Karpas-422 (cell line): ENCODE results near the gene COPS6. TPM values are rescaled to one million over a fixed set of nuclear protein-coding genes. Genes with fewer than 3 reads are reported as not detected.
A peak's percentile ranks its signal among the peaks of the same experiment; 100 is the strongest.

ENCODE experiments used
- DNase-seq: peaks from one replicate; pipeline ENCODE4 v3.0.0-alpha.2; 2015
- H2AFZ ChIP-seq: fragments of 200-600 bp; sonication (generic); 2 replicates; pipeline ENCODE4 v1.6.1; 2014; ENCODE audit warnings: antibody characterized with exemption, low read length, mixed read lengths
- H3K27ac ChIP-seq: fragments of 200-600 bp; sonication (generic); 2 replicates; pipeline ENCODE4 v1.5.1; 2014; ENCODE audit warnings: mild to moderate bottlenecking, low read length, moderate library complexity
- H3K27me3 ChIP-seq: fragments of 200-600 bp; sonication (generic); 2 replicates; pipeline ENCODE4 v1.6.1; 2014; ENCODE audit warnings: low read length, mixed read lengths
- H3K36me3 ChIP-seq: fragments of 200-600 bp; sonication (generic); 2 replicates; pipeline ENCODE4 v1.6.1; 2014; ENCODE audit warnings: low read length, mixed read lengths; ENCODE audit not compliant: insufficient read depth
- H3K4me1 ChIP-seq: fragments of 200-600 bp; sonication (generic); 2 replicates; pipeline ENCODE4 v1.6.1; 2014; ENCODE audit warnings: mild to moderate bottlenecking, low read length, mixed read lengths
- H3K4me2 ChIP-seq: fragments of 200-600 bp; sonication (generic); 2 replicates; pipeline ENCODE4 v1.6.1; 2014; ENCODE audit warnings: low read length, low read depth, mild to moderate bottlenecking; ENCODE audit not compliant: poor library complexity, severe bottlenecking
- H3K4me3 ChIP-seq: fragments of 200-600 bp; sonication (generic); 2 replicates; pipeline ENCODE4 v1.5.1; 2014; ENCODE audit warnings: mild to moderate bottlenecking, antibody characterized with exemption, low read length, mixed read lengths
- H3K79me2 ChIP-seq: fragments of 200-600 bp; sonication (generic); 2 replicates; pipeline ENCODE4 v1.6.1; 2014; ENCODE audit warnings: mild to moderate bottlenecking, low read length, mixed read lengths
- H3K9ac ChIP-seq: fragments of 200-600 bp; sonication (generic); 2 replicates; pipeline ENCODE4 v1.6.0; 2014; ENCODE audit warnings: low read length
- H3K9me2 ChIP-seq: fragments of 200-600 bp; sonication (generic), shearing (Covaris generic); replicated peaks from 2 replicates; pipeline ENCODE4 v1.6.0; 2014; ENCODE audit warnings: mild to moderate bottlenecking, low read length, moderate library complexity; ENCODE audit not compliant: insufficient read depth
- H3K9me3 ChIP-seq: fragments of 300-700, 200-600 bp; sonication (generic); 2 replicates; pipeline ENCODE4 v1.6.1; 2014; ENCODE audit warnings: low read length, mixed read lengths
- H4K20me1 ChIP-seq: fragments of 200-600 bp; sonication (generic); 2 replicates; pipeline ENCODE4 v1.6.1; 2014; ENCODE audit warnings: mild to moderate bottlenecking, antibody characterized with exemption, low read length, low read depth; ENCODE audit not compliant: insufficient read depth
- total RNA-seq: library from RNA; depleted of rRNA; stranded (reverse); fragments of >200 nt; shearing (Covaris generic); gene quantifications from 2 replicates; pipeline ENCODE4 v1.2.3, GENCODE V29; 2014; ENCODE audit warnings: low replicate concordance

Gene COPS6
- total RNA-seq, 1 experiment from 2014 or later, result 52.7 TPM

DNA sequence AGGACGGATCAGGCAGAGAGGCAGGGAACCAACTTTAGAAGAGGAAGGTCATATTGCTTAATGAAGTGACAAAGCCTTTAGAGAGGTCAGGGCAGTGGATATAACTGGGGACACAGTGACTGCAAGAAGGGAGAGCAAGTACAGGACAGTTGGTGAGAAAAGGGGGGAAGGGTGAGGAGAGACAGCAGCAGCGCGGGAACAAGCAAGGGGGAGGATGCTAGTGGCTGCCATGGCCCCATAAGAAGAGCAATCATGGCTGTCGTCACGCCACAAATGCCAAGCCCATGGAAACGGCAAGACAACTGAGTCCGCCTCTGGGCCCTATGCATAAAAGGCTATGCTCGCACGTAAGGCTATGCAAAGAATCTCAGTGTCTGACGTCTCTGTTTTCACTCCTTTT, 16.3 kb upstream of the COPS6 start:
- Histone ChIP-seq H3K4me1 (no peaks in the 10 kb centered on the region), H3K79me2 (peaks cover 15% of the 10 kb centered on the region), H3K9ac (no peak overlapping the region), H3K9me3 (peaks cover 36% of the 10 kb centered on the region), H4K20me1 (no peaks in the 10 kb centered on the region), H3K27me3 (no peaks in the 10 kb centered on the region), H2AFZ (no peak overlapping the region), H3K27ac (no peak overlapping the region), H3K9me2 (no peaks in the 10 kb centered on the region), H3K36me3 (peaks cover 81% of the 10 kb centered on the region), H3K4me2 (no peak overlapping the region), H3K4me3 (no peak overlapping the region)
- DNase-seq, result no peak

DNA sequence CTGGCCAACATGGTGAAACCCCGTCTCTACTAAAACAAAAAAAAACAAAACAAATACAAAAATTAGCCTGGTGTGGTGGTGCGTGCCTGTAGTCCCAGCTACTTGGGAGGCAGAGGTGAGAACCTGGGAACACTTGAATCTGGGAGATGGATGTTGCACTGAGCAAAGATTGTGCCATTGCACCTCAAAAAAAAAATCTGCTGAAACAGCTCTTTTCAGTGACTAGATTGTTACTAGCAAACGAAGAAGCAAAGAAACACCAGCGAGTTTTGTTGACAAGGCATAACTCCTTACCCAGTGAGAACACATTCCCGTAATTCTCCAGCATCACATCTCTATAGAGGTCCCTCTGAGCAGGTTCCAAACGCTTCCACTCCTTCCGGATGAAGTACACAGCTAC, 13.9 kb upstream of the COPS6 start:
- H3K79me2 ChIP-seq, result peaks cover 35% of the 10 kb centered on the region
- H4K20me1 ChIP-seq, result no peaks in the 10 kb centered on the region
- peaks cover 36% of the 10 kb centered on the region for H3K9me3 ChIP-seq
- no peak overlapping the region for H3K27ac ChIP-seq
- H3K9me2 ChIP-seq, result no peaks in the 10 kb centered on the region
- no peaks in the 10 kb centered on the region for H3K27me3 ChIP-seq
- H3K4me2 ChIP-seq, result no peak overlapping the region
- no peak overlapping the region for H2AFZ ChIP-seq
- H3K4me3 ChIP-seq, result no peak overlapping the region
- peaks cover 93% of the 10 kb centered on the region for H3K36me3 ChIP-seq
- H3K4me1 ChIP-seq, result no peaks in the 10 kb centered on the region; the same call in 1 of the 2 replicates
- no peak for DNase-seq
- H3K9ac ChIP-seq, result no peak overlapping the region

DNA sequence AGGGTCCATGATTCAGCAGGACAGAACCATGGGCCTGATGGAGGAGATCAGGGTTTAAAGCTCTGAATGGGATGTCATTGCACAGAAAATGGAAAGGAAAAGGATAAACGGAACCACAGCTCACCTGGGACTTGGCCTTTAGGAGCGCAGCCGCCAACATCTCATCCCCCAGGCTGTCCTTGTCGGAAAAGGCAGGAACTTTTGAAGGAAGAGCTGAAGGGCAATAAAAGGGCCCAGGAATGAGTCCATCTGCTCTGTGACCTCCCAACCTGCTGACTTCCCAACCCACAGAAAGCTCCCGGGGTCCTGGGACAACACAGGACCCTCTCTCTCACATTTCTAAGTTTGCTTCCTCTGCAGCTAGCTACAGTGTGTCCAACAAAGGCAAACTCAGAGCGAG, 13.4 kb upstream of the COPS6 start:
- Histone ChIP-seq H3K4me1 (peaks cover 5% of the 10 kb centered on the region), H3K27ac (no peak overlapping the region), H2AFZ (no peak overlapping the region), H3K79me2 (peaks cover 41% of the 10 kb centered on the region), H3K9me2 (no peaks in the 10 kb centered on the region), H3K4me2 (no peak overlapping the region), H3K27me3 (no peaks in the 10 kb centered on the region), H3K4me3 (no peak overlapping the region), H4K20me1 (no peaks in the 10 kb centered on the region), H3K9me3 (peaks cover 31% of the 10 kb centered on the region), H3K36me3 (peaks cover 91% of the 10 kb centered on the region), H3K9ac (no peak overlapping the region)
- no peak for DNase-seq

DNA sequence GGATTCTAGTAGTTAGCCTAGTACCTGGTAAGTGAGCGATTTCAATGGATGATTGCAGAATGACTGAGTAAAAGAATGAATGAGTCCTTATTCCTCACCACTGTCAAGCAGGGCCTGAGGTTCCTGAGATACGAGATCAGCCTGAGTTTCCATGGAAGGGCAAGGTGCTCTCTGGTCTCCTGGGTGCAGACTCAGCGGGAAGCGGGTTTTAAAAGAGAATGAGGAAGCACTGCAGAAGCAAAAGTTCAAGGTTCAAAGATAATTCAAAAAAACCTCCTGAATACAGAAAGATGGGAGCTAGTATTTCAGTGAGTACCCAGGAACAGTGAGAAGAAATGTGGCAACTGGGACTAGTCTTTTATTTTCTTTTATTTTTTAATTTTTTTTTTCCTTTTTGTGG, 11.6 kb upstream of the COPS6 start:
- no peaks in the 10 kb centered on the region for H3K9me2 ChIP-seq
- DNase-seq, result no peak
- H3K4me1 ChIP-seq, result peaks cover 11% of the 10 kb centered on the region
- no peak overlapping the region for H3K9ac ChIP-seq
- H3K27me3 ChIP-seq, result no peaks in the 10 kb centered on the region
- peaks cover 13% of the 10 kb centered on the region for H3K9me3 ChIP-seq
- no peaks in the 10 kb centered on the region for H4K20me1 ChIP-seq
- no peak overlapping the region for H3K4me3 ChIP-seq
- H3K36me3 ChIP-seq, result peaks cover 73% of the 10 kb centered on the region
- no peak overlapping the region for H3K4me2 ChIP-seq
- H3K27ac ChIP-seq, result no peak overlapping the region
- H2AFZ ChIP-seq, result no peak overlapping the region
- H3K79me2 ChIP-seq, result peaks cover 49% of the 10 kb centered on the region

DNA sequence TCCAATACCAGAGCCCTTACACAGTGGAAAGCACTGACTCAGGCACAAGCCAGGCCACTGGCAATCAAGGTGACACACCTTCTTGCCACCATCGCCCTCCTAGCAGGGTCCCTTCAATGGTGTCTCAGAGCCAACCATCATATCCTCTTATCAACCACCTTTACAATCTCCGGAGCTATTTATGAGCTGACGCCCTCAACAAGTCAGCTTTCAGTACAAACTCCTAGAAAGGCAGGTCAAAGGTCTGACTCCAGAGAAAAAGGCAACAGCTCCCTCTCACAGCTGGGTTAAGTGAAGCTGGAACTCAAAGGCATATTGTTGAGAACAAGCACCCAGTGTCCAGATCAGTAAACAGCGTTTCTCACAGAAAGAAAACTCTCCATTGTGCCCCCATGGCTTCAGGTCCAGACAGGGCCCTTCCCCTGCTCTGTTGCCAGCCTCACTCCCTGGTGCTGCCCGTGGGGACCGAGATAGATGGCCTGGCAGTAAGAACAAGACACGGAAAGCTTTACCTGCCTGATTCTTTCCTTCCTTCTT, 9.7 kb upstream of the COPS6 start:
- Histone ChIP-seq H3K79me2 (peaks cover 45% of the 10 kb centered on the region), H3K4me3 (no peak overlapping the region), H3K4me1 (peaks cover 18% of the 10 kb centered on the region), H3K27me3 (no peaks in the 10 kb centered on the region), H3K9ac (no peak overlapping the region), H3K9me2 (no peaks in the 10 kb centered on the region), H3K27ac (no peak overlapping the region), H3K4me2 (no peak overlapping the region), H3K36me3 (peaks cover 55% of the 10 kb centered on the region), H3K9me3 (0 out of 2 replicates have a peak, but pooled peaks cover 4% of the 10 kb centered on the region), H4K20me1 (no peaks in the 10 kb centered on the region), H2AFZ (no peak overlapping the region)
- no peak for DNase-seq

DNA sequence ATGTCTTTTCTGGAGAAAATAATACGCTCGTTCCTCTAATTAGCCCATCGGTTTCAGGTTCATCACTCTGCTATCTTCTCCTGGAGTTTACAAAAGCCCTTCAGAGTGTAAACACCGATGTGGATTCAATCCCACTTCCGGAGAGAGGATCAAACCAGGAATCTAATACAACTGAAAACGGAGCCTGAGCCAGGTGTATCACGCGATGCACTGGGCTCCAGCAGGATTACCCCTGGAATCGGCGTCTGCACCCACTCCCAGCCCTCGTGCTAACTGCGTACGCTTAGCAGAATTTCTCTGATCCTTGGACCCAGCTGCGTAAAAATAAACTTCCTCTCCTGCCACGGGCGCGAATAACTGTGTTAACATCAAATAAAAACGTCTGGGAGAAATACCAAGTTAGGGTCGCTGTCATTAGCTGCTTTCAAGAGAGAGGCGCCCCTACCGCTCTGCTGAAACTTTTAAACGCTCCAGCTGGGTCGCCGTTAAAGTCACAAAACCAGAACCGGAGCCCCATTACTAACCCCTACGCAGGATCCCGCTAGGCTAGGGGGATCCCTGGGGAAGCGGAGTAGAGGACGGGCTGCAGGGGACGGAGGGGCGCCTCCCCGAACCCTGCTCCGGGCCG, 7.7 kb upstream of the COPS6 start:
- H3K9me3 ChIP-seq, result no peaks in the 10 kb centered on the region
- no peaks in the 10 kb centered on the region for H3K9me2 ChIP-seq
- H3K79me2 ChIP-seq, result peaks cover 42% of the 10 kb centered on the region
- H2AFZ ChIP-seq, result no peak overlapping the region
- peak overlapping the region; percentile 98 for H3K4me3 ChIP-seq
- H4K20me1 ChIP-seq, result no peaks in the 10 kb centered on the region
- H3K4me2 ChIP-seq, result peak overlapping the region; percentile 95
- H3K36me3 ChIP-seq, result peaks cover 35% of the 10 kb centered on the region
- peak overlapping the region; percentile 96 for H3K9ac ChIP-seq
- peak; percentile 57 for DNase-seq
- no peaks in the 10 kb centered on the region for H3K27me3 ChIP-seq
- H3K27ac ChIP-seq, result peak overlapping the region; percentile 38; the same call in 1 of the 2 replicates
- H3K4me1 ChIP-seq, result peaks cover 18% of the 10 kb centered on the region

DNA sequence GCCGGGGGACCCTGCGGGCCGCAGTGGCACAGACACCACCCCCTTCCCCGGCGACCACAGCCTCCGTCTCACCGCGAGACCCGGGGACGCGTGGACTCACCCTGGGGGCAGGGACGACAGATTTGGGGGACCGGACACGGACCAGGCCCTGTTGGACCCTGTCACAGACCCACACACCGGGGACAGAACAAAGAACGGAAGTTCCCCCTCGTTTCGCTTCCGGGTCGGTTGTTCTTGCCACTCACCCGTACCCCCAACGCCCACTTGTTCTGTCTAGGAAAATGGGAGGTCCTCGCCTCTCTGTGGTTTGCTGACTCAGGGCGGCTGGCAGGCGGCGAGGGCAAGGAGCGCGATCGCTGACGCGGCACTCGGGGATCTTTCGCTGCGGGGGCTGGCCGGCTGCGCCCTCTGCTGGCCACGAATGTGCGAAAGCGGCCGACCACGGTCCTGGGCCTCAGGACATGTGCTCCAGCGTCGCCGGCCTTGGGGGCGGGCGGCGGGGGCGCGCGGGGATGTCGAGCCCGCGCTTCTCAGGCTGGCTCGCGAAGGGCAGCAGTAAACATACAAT, 7.2 kb upstream of the COPS6 start, which contains the start of gene ZNF3:
Gene ZNF3 (minus strand): TSS at position 189 of the 568 bp plus-strand sequence. CDS start 4,366 bp downstream, outside the sequence.
- DNase-seq, result peak; percentile 99
- Histone ChIP-seq H3K27ac (peak within 1 kb of the TSS; percentile 38; the same call in 1 of the 2 replicates), H3K9me3 (no peaks in the 10 kb centered on the region), H3K4me3 (peak within 1 kb of the TSS; percentile 98), H3K79me2 (peaks cover 42% of the 10 kb centered on the region), H3K27me3 (no peaks in the 10 kb centered on the region), H3K4me2 (peak within 1 kb of the TSS; percentile 95), H4K20me1 (no peaks in the 10 kb centered on the region), H3K4me1 (peaks cover 18% of the 10 kb centered on the region), H3K9me2 (no peaks in the 10 kb centered on the region), H3K9ac (peak within 1 kb of the TSS; percentile 96), H2AFZ (peak within 1 kb of the TSS; percentile 58), H3K36me3 (peaks cover 31% of the 10 kb centered on the region)

DNA sequence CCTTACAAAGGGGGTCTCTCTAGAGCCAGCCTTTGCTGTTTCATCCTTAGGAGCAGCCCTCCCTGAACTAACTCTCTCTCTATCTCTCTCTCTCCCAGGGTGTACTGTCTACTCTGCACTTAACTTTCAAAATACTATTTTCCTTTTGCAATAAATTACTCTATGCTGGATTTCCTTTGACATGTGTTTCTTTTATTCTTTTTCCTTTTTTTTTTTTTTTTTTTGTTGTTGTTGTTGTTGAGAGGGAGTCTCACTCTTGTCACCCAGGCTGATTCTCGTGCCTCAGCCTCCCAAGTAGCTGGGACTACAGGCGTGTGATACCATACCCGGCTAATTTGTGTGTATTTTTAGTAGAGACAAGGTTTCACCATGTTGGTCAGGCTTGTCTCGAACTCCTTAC, 5.8 kb upstream of the COPS6 start:
- no peak overlapping the region for H2AFZ ChIP-seq
- no peak overlapping the region for H3K4me3 ChIP-seq
- peaks cover 19% of the 10 kb centered on the region for H3K4me1 ChIP-seq
- H3K27me3 ChIP-seq, result no peaks in the 10 kb centered on the region
- H3K79me2 ChIP-seq, result peaks cover 33% of the 10 kb centered on the region
- H3K4me2 ChIP-seq, result peak overlapping the region; percentile 64
- no peak overlapping the region for H3K9ac ChIP-seq
- DNase-seq, result no peak
- no peaks in the 10 kb centered on the region for H4K20me1 ChIP-seq
- no peaks in the 10 kb centered on the region for H3K9me2 ChIP-seq
- no peaks in the 10 kb centered on the region for H3K9me3 ChIP-seq
- peaks cover 21% of the 10 kb centered on the region for H3K36me3 ChIP-seq
- H3K27ac ChIP-seq, result no peak overlapping the region
